ENCODE data around the gene TWSG1. TPM values are rescaled to one million over a fixed set of nuclear protein-coding genes. Genes with fewer than 3 reads are reported as not detected.

TWSG1 gene
- total RNA-seq, 1 experiment from 2014 or later, result 43.7 TPM

DNA sequence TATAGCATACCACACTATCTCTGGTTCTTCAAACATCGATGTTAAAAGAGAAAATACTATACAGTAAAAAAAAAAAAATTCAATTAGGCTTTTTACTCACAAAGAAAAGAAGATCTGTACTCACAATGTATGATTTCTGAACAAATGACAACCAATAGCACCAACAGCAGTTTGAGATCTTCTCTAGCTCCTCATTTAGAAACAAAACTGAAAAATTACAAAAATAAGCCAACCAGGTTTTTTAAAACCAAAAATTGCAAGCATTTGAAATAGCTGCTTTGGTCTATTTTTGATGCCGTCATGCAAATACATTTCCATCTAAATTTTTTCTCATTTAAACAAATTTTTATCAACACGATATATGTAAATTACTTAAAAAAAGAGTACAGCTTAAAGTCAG lies 106.5 kb downstream of the TWSG1 start:
- Histone ChIP-seq H3K36me3 (ENCODE audit: control insufficient read depth, insufficient read depth, low read length) (no peaks in the 10 kb centered on the region), H3K9me3 (no peaks in the 10 kb centered on the region), H3K27me3 (replicated peaks; ENCODE audit: control insufficient read depth, insufficient read depth, low read length) (no peaks in the 10 kb centered on the region), H3K4me3 (ENCODE audit: low read depth, low read length) (no peak overlapping the region), H3K4me1 (no peaks in the 10 kb centered on the region)
- CTCF ChIA-PET, result no interaction called here
- Mint-ChIP-seq H3K36me3 (ENCODE audit: insufficient read depth, unreplicated experiment) (no peaks in the 10 kb centered on the region), H3K27me3 (ENCODE audit: insufficient read depth, unreplicated experiment) (no peaks in the 10 kb centered on the region), H3K9me3 (ENCODE audit: unreplicated experiment) (peaks cover 10% of the 10 kb centered on the region), H3K4me1 (ENCODE audit: low read depth, unreplicated experiment) (no peaks in the 10 kb centered on the region), H3K4me3 (ENCODE audit: unreplicated experiment) (no peak overlapping the region), H3K27ac (ENCODE audit: unreplicated experiment) (no peak overlapping the region)
- BruUV-seq (replicated peaks), result no TSS peak
- POLR2A ChIA-PET, result no interaction called here
- no peak for DNase-seq
- TF ChIP-seq, protein P1, sequence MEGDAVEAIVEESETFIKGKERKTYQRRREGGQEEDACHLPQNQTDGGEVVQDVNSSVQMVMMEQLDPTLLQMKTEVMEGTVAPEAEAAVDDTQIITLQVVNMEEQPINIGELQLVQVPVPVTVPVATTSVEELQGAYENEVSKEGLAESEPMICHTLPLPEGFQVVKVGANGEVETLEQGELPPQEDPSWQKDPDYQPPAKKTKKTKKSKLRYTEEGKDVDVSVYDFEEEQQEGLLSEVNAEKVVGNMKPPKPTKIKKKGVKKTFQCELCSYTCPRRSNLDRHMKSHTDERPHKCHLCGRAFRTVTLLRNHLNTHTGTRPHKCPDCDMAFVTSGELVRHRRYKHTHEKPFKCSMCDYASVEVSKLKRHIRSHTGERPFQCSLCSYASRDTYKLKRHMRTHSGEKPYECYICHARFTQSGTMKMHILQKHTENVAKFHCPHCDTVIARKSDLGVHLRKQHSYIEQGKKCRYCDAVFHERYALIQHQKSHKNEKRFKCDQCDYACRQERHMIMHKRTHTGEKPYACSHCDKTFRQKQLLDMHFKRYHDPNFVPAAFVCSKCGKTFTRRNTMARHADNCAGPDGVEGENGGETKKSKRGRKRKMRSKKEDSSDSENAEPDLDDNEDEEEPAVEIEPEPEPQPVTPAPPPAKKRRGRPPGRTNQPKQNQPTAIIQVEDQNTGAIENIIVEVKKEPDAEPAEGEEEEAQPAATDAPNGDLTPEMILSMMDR (IDR thresholded peaks at IDR 0.05; ENCODE audit: insufficient read depth in 1 of 2, low read depth in 1 of 2, low read length in 1 of 2, severe bottlenecking in 1 of 2, unreplicated experiment in 1 of 2), result no peak
- intact Hi-C loops (cut with micrococcal nuclease; ENCODE audit: unreplicated experiment), result no loop called here

DNA sequence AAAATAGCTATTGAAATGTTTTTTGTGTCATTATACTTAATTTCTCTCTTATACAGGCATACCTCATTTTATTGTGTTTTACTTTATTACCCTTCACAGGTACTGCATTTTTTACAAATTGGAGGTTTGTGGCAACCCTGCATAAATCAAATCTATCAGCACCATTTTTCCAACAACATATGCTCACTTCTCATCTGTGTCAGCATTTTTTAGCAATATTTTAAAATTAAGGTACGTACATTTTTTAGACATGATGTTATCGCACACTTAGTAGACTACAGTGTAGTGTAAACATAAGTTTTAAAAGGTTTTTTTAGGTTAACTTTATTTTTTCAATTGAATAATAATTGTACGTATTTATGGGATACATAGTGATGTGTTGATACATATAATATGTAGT lies 110.0 kb downstream of the TWSG1 start:
- Histone ChIP-seq H3K9me3 (peaks cover 4% of the 10 kb centered on the region; the same call in 1 of the 2 replicates), H3K4me1 (0 out of 2 replicates have a peak, but pooled peaks cover 1% of the 10 kb centered on the region), H3K4me3 (ENCODE audit: low read depth, low read length) (no peak overlapping the region), H3K36me3 (ENCODE audit: control insufficient read depth, insufficient read depth, low read length) (no peaks in the 10 kb centered on the region), H3K27me3 (replicated peaks; ENCODE audit: control insufficient read depth, insufficient read depth, low read length) (no peaks in the 10 kb centered on the region)
- CTCF ChIA-PET, result no interaction called here
- H3K4me1 Mint-ChIP-seq (ENCODE audit: low read depth, unreplicated experiment), result no peaks in the 10 kb centered on the region
- TF ChIP-seq, protein P1 (IDR thresholded peaks at IDR 0.05; ENCODE audit: insufficient read depth in 1 of 2, low read depth in 1 of 2, low read length in 1 of 2, severe bottlenecking in 1 of 2, unreplicated experiment in 1 of 2), result no peak
- BruUV-seq (replicated peaks), result no TSS peak
- no peak overlapping the region for H3K27ac Mint-ChIP-seq (ENCODE audit: unreplicated experiment)
- intact Hi-C loops (cut with micrococcal nuclease; ENCODE audit: unreplicated experiment), result no loop called here
- POLR2A ChIA-PET, result no interaction called here
- peaks cover 23% of the 10 kb centered on the region for H3K9me3 Mint-ChIP-seq (ENCODE audit: unreplicated experiment)
- H3K27me3 Mint-ChIP-seq (ENCODE audit: insufficient read depth, unreplicated experiment), result no peaks in the 10 kb centered on the region
- no peak overlapping the region for H3K4me3 Mint-ChIP-seq (ENCODE audit: unreplicated experiment)
- no peaks in the 10 kb centered on the region for H3K36me3 Mint-ChIP-seq (ENCODE audit: insufficient read depth, unreplicated experiment)
- no peak for DNase-seq

DNA sequence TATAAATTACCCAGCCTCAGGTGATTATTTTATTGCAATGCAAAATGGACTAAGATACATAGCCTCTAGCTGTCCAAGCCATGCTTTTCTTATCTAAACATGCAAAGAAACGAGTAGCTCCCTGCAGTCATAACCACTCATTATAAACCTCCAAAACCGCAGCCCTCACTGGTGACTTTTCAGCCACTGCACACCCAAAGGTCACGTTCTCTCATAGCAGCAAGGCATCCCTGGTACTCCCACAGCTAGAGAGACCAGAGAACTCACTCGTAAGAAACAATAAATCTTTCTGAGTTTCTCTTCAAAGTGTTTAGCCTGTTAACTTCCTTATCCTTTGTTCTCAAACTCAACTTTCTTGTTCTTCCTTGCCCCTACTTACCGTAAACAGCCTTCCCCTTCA lies 112.3 kb downstream of the TWSG1 start:
- no peaks in the 10 kb centered on the region for H3K4me1 Mint-ChIP-seq (ENCODE audit: low read depth, unreplicated experiment)
- no peaks in the 10 kb centered on the region for H3K36me3 Mint-ChIP-seq (ENCODE audit: insufficient read depth, unreplicated experiment)
- no peak overlapping the region for H3K4me3 Mint-ChIP-seq (ENCODE audit: unreplicated experiment)
- intact Hi-C loops (cut with micrococcal nuclease; ENCODE audit: unreplicated experiment), result no loop called here
- no TSS peak for BruUV-seq (replicated peaks)
- Histone ChIP-seq H3K9me3 (peaks cover 4% of the 10 kb centered on the region; the same call in 1 of the 2 replicates), H3K27me3 (replicated peaks; ENCODE audit: control insufficient read depth, insufficient read depth, low read length) (no peaks in the 10 kb centered on the region), H3K36me3 (ENCODE audit: control insufficient read depth, insufficient read depth, low read length) (no peaks in the 10 kb centered on the region), H3K4me1 (0 out of 2 replicates have a peak, but pooled peaks cover 3% of the 10 kb centered on the region), H3K4me3 (ENCODE audit: low read depth, low read length) (no peak overlapping the region)
- no peaks in the 10 kb centered on the region for H3K27me3 Mint-ChIP-seq (ENCODE audit: insufficient read depth, unreplicated experiment)
- ChIA-PET POLR2A (no interaction called here), CTCF (no interaction called here)
- no peak for DNase-seq
- TF ChIP-seq, protein P1 (IDR thresholded peaks at IDR 0.05; ENCODE audit: insufficient read depth in 1 of 2, low read depth in 1 of 2, low read length in 1 of 2, severe bottlenecking in 1 of 2, unreplicated experiment in 1 of 2), result no peak
- H3K27ac Mint-ChIP-seq (ENCODE audit: unreplicated experiment), result no peak overlapping the region
- H3K9me3 Mint-ChIP-seq (ENCODE audit: unreplicated experiment), result peaks cover 23% of the 10 kb centered on the region
